ENCODE data around the gene BLVRB.
A peak's percentile ranks its signal among the peaks of the same experiment; 100 is the strongest.

Gene BLVRB

DNA sequence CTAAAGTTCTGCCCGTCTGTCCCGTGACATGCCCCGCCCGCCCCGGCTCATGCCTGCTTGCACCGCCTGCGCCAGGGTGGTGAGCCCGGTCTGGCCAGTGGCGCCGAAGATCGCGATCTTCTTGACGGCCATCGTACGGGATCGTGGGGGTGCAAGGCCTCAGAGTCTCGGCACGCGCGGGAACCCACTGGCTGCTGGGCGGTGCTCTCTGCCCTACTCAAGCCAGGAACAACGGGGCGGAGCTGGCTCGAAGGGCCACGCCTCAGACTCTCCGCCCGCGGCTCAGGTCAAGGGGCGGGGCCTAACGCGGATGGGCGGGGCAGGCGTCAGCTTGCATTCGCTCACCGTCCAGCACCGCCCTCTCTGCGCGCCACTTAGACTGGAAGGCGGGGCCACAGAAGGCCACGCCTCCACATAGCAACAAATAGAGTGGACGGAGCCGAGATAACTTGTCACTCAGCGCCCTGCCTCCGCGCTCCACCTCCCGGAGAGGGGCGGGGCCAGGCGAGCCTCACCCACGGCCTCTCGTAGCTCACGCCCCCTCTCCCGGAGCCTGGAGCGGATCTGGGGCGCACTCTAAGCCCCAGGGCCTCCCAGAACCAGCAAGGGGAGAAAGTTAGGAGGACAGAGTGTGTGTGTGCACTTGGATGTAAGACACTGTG is at the start of gene BLVRB:
Gene BLVRB (minus strand): TSS at position 189 of the 662 bp plus-strand sequence. CDS start 57 bp downstream, at position 132.
- peak; percentile 92 for DNase-seq (ENCODE audit: extremely low read depth, low read depth)
- TF ChIP-seq, protein P1, sequence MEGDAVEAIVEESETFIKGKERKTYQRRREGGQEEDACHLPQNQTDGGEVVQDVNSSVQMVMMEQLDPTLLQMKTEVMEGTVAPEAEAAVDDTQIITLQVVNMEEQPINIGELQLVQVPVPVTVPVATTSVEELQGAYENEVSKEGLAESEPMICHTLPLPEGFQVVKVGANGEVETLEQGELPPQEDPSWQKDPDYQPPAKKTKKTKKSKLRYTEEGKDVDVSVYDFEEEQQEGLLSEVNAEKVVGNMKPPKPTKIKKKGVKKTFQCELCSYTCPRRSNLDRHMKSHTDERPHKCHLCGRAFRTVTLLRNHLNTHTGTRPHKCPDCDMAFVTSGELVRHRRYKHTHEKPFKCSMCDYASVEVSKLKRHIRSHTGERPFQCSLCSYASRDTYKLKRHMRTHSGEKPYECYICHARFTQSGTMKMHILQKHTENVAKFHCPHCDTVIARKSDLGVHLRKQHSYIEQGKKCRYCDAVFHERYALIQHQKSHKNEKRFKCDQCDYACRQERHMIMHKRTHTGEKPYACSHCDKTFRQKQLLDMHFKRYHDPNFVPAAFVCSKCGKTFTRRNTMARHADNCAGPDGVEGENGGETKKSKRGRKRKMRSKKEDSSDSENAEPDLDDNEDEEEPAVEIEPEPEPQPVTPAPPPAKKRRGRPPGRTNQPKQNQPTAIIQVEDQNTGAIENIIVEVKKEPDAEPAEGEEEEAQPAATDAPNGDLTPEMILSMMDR (IDR thresholded peaks at IDR 0.05; ENCODE audit: low read depth, low read length, missing control alignments) = no peak
- H3K4me3 ChIP-seq (replicated peaks; ENCODE audit: low read depth, low read length) = peak within 1 kb of the TSS; percentile 61

DNA sequence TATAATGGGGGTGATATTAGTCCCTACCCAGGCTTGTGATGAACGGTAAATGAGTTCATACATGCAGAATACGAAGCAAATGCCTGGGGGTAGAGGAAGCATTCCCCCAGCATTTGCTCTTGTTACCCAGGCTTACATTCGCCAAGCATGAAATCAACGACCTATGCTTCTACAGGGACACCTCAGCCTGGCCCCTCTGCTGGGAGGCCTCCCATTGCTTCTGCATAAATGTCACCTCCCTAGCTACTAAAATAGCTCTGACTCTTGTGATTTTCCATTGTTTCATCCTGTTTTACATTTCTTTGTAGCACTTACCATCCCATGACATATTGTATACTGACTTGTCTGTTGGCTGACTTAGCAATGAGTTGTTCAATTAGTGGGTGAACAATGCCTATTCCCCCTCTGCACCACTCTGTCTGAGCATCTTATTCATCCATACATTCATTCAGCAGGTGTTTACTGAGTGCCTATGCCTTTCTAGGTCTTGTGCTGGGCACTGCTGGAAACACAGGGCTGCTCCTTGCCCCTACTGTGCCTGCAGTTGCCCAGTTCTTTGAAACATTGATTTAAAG is 48.3 kb upstream of the BLVRB start:
- no peak overlapping the region for H3K4me3 ChIP-seq (replicated peaks; ENCODE audit: low read depth, low read length)
- no peak for DNase-seq (ENCODE audit: extremely low read depth, low read depth)

DNA sequence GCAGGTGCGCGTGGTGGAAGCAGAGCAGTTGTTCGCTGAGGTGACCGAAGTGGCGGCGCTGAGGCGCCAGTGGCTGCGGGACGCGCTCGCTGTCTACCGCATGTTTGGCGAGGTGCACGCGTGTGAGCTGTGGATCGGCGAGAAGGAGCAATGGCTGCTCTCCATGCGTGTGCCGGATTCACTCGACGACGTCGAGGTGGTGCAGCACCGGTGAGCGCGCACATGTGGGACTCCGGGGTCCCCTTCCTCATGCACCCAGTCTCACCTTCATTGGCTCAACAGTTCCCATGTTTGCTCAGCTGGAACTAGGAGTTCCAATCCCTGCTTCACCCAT is 47.8 kb upstream of the BLVRB start:
- DNase-seq (ENCODE audit: extremely low read depth, low read depth) = no peak
- no peak overlapping the region for H3K4me3 ChIP-seq (replicated peaks; ENCODE audit: low read depth, low read length)
- TF ChIP-seq, protein P1 (IDR thresholded peaks at IDR 0.05; ENCODE audit: low read depth, low read length, missing control alignments) = no peak

More for the DNA sequence above, 48.3 kb upstream of the BLVRB start:
- TF ChIP-seq, protein P1 (IDR thresholded peaks at IDR 0.05; ENCODE audit: low read depth, low read length, missing control alignments) = no peak

DNA sequence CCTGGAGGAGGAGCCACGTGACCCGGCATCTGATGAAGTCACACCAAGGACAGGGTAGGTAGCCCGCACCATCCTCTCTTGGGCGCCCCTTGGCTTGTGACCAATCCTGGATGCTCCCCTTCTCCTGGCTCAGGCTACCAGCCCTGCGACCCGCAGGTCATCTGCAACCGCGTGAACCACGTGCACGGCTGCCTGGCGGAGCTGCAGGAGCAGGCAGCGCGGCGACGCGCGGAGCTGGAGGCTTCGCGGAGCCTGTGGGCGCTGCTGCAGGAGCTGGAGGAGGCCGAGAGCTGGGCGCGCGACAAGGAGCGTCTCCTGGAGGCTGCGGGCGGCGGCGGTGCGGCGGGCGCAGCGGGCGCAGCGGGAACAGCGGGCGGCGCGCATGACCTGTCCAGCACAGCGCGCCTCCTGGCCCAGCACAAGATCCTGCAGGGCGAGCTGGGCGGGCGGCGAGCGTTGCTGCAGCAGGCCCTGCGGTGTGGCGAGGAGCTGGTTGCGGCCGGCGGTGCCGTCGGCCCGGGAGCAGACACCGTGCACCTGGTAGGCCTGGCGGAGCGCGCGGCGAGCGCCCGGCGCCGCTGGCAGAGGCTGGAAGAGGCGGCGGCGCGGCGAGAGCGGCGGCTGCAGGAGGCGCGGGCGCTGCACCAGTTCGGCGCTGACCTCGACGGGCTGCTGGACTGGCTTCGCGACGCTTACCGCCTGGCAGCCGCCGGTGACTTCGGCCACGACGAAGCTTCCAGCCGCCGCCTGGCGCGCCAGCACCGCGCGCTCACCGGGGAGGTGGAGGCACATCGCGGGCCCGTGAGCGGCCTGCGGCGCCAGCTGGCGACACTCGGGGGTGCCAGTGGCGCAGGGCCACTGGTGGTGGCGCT is 47.2 kb upstream of the BLVRB start:
- no peak for DNase-seq (ENCODE audit: extremely low read depth, low read depth)
- TF ChIP-seq, protein P1 (IDR thresholded peaks at IDR 0.05; ENCODE audit: low read depth, low read length, missing control alignments) = no peak
- H3K4me3 ChIP-seq (replicated peaks; ENCODE audit: low read depth, low read length) = no peak overlapping the region

DNA sequence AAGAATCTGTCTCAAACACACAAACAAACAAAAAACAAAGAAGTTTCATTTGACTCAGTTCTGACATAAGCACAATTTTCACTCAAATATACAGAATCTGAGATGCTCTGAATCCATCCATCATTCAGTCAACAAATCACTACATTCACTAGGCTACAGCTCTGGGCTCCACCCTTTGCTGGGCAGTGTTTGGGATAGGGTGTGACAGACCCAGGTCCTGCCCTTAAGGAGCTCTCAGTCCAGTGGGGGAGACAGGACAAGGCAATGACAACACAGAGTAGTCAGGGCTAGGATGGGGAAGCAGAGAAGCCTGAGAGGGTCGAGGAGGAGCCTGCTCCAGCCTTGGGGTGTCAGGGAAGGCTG is 46.5 kb upstream of the BLVRB start:
- no peak overlapping the region for H3K4me3 ChIP-seq (replicated peaks; ENCODE audit: low read depth, low read length)
- no peak for DNase-seq (ENCODE audit: extremely low read depth, low read depth)
- TF ChIP-seq, protein P1 (IDR thresholded peaks at IDR 0.05; ENCODE audit: low read depth, low read length, missing control alignments) = no peak

DNA sequence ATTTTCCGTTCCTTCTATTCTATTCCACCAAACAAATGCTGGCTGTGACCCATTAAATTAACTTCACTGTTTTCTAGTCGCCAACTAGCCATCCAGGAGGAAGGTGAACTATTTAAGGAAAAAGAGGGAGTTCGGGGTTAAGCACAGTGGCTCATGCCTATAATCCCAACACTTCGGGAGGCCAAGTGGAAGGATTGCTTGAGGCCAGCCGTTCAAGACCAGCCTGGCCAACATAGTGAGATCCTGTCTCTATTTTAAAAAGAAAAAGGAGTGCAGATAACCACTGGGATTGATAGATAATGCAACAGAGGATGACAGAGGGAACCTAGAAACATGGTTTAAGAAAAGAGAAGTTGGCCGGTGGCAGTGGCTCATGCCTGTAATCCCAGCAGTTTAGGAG is 45.9 kb upstream of the BLVRB start:
- TF ChIP-seq, protein P1 (IDR thresholded peaks at IDR 0.05; ENCODE audit: low read depth, low read length, missing control alignments) = no peak
- no peak for DNase-seq (ENCODE audit: extremely low read depth, low read depth)
- no peak overlapping the region for H3K4me3 ChIP-seq (replicated peaks; ENCODE audit: low read depth, low read length)

Measured in HFF-Myc (cell line).